Hepatocyte (in vitro differentiated cells): Measurements from ENCODE around the gene FAR2.
A peak's percentile ranks its signal among the peaks of the same experiment; 100 is the strongest.

Source experiments
- EZH2 ChIP-seq: fragments of 200-600 bp; sonication (generic); IDR thresholded peaks from 2 replicates; pipeline ENCODE4 v1.6.1; 2016; ENCODE audit warnings: antibody characterized with exemption, mild to moderate bottlenecking, borderline replicate concordance
- EZH2phosphoT487 ChIP-seq: fragments of 200-600 bp; sonication (generic); IDR thresholded peaks from one replicate; pipeline ENCODE4 v1.6.1; 2018; ENCODE audit warnings: antibody characterized with exemption, mild to moderate bottlenecking, low read depth, moderate library complexity; ENCODE audit not compliant: unreplicated experiment, severe bottlenecking
- TF ChIP-seq, protein P1 (sequence below): fragments of 200-600 bp; sonication (generic); IDR thresholded peaks from 2 replicates; pipeline ENCODE4 v1.5.1; 2016; ENCODE audit warnings: antibody characterized with exemption, mild to moderate bottlenecking; ENCODE audit not compliant: poor library complexity

DNA sequence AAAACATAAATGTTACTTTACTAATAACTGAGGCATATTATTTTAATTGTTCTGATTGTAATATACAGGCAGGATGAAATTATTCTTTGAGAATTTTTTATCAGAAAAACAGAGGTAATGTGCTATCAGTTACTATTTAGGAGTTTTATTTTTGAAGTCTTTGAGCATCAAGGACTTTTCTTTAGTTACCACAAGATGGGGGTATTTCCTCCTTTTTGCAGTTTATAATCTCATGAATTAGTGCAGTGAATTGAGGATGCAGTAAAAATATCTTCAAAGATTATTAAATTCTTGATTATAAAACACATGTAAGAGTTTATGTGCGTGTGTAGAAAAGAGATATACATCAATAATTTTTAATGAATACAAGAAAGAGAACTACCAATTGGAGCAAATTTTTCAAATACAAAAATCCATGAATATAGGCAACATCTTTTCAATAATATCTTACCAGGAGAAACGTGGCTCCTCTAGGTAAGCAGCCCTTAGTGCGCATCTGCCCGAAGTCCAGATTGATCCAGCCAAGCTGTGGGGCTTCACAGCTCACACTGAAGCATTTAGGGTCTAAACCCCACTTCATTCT is 160.3 kb downstream of the FAR2 start:
- TF ChIP-seq, protein P1, sequence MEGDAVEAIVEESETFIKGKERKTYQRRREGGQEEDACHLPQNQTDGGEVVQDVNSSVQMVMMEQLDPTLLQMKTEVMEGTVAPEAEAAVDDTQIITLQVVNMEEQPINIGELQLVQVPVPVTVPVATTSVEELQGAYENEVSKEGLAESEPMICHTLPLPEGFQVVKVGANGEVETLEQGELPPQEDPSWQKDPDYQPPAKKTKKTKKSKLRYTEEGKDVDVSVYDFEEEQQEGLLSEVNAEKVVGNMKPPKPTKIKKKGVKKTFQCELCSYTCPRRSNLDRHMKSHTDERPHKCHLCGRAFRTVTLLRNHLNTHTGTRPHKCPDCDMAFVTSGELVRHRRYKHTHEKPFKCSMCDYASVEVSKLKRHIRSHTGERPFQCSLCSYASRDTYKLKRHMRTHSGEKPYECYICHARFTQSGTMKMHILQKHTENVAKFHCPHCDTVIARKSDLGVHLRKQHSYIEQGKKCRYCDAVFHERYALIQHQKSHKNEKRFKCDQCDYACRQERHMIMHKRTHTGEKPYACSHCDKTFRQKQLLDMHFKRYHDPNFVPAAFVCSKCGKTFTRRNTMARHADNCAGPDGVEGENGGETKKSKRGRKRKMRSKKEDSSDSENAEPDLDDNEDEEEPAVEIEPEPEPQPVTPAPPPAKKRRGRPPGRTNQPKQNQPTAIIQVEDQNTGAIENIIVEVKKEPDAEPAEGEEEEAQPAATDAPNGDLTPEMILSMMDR: peak; percentile 59
- no peak for TF ChIP-seq EZH2
- no peak for TF ChIP-seq EZH2phosphoT487
